ENCODE data around the gene KPTN.

DNA sequence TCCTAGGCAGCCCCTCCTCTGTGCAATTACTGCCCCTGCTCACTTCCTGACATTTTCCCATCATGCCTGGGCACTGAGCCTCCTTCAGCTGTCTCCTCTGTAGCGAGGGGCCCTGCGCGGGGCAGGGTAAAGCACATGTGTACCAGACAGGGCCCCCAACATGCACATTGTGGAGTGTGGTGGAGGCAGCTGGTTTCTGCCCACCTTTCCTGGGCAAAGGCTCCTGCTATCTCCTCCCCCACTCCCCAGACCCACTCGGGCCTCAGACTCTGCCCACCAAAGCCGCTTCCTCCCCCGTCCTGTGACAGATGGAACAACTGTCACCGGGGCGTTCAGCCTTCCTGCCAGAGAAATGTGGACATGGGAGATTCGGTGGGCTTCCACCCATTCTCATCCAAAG, 2.9 kb upstream of the KPTN start:
- no peak for TF ChIP-seq ZBTB33 (CRISPR knock-in tag; IDR thresholded peaks at IDR 0.05)
- TF ChIP-seq MXD1 (CRISPR knock-in tag; IDR thresholded peaks at IDR 0.05): no peak
- no peak for TF ChIP-seq MED8 (CRISPR knock-in tag; IDR thresholded peaks at IDR 0.05; ENCODE audit: insufficient replicate concordance)
- TF ChIP-seq, protein P1, sequence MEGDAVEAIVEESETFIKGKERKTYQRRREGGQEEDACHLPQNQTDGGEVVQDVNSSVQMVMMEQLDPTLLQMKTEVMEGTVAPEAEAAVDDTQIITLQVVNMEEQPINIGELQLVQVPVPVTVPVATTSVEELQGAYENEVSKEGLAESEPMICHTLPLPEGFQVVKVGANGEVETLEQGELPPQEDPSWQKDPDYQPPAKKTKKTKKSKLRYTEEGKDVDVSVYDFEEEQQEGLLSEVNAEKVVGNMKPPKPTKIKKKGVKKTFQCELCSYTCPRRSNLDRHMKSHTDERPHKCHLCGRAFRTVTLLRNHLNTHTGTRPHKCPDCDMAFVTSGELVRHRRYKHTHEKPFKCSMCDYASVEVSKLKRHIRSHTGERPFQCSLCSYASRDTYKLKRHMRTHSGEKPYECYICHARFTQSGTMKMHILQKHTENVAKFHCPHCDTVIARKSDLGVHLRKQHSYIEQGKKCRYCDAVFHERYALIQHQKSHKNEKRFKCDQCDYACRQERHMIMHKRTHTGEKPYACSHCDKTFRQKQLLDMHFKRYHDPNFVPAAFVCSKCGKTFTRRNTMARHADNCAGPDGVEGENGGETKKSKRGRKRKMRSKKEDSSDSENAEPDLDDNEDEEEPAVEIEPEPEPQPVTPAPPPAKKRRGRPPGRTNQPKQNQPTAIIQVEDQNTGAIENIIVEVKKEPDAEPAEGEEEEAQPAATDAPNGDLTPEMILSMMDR (CRISPR knock-in tag; IDR thresholded peaks at IDR 0.05): no peak
- no peak for TF ChIP-seq ZNF503 (CRISPR knock-in tag; IDR thresholded peaks at IDR 0.05)
- TF ChIP-seq TRIM24 (CRISPR knock-in tag; IDR thresholded peaks at IDR 0.05): no peak
- TF ChIP-seq, protein P2, sequence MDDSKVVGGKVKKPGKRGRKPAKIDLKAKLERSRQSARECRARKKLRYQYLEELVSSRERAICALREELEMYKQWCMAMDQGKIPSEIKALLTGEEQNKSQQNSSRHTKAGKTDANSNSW (CRISPR knock-in tag; IDR thresholded peaks at IDR 0.05; ENCODE audit: borderline replicate concordance): no peak
- no peak for TF ChIP-seq POLR2AphosphoS5 (IDR thresholded peaks at IDR 0.05; ENCODE audit: low read depth, low read length)
- no peak for TF ChIP-seq XBP1 (CRISPR knock-in tag; IDR thresholded peaks at IDR 0.05)
- TF ChIP-seq ZC3H4 (CRISPR knock-in tag; IDR thresholded peaks at IDR 0.05; ENCODE audit: borderline replicate concordance): no peak
